OCI-LY3 (cell line): ENCODE measurements around the gene SACM1L.
"Not testable (repeated sequence)": the region's sequence is repeated elsewhere in the genome, so short reads cannot be mapped to it uniquely, and the experiment has no call there.

Source experiments
- H2AFZ ChIP-seq: fragments of 200-600, 300-600 bp; shearing (Covaris generic); 2 replicates; pipeline ENCODE4 v1.6.0; 2014; ENCODE audit warnings: antibody characterized with exemption, low read depth, low read length
- H3K27ac ChIP-seq: fragments of 200-600, 300-600 bp; sonication (generic); 2 replicates; pipeline ENCODE4 v1.5.1; 2014; ENCODE audit warnings: mild to moderate bottlenecking, low read length, moderate library complexity, mixed read lengths
- H3K27me3 ChIP-seq: fragments of 200-600, 300-600 bp; sonication (generic); 2 replicates; pipeline ENCODE4 v1.6.1; 2014; ENCODE audit warnings: low read depth, low read length, mixed read lengths
- H3K36me3 ChIP-seq: fragments of 200-600, 300-600 bp; sonication (generic); replicated peaks from 2 replicates; pipeline ENCODE3; 2014; ENCODE audit warnings: low read depth, low read length, mixed read lengths
- H3K4me1 ChIP-seq: fragments of 300-600, 200-600 bp; sonication (generic); 2 replicates; pipeline ENCODE4 v1.6.1; 2014; ENCODE audit warnings: low read length, mixed read lengths
- H3K4me2 ChIP-seq: fragments of 200-600, 300-600 bp; sonication (generic); 2 replicates; pipeline ENCODE4 v1.6.1; 2014; ENCODE audit warnings: low read length, mixed read lengths
- H3K4me3 ChIP-seq: fragments of 300-600, 200-600 bp; sonication (generic); 2 replicates; pipeline ENCODE4 v1.5.1; 2014; ENCODE audit warnings: antibody characterized with exemption, mild to moderate bottlenecking, low read length, moderate library complexity
- H3K79me2 ChIP-seq: fragments of 300-600, 200-600 bp; shearing (Covaris generic); 2 replicates; pipeline ENCODE4 v1.6.1; 2014; ENCODE audit warnings: mild to moderate bottlenecking, low read length, mixed read lengths
- H3K9ac ChIP-seq: fragments of 300-600, 200-600 bp; shearing (Covaris generic); 2 replicates; pipeline ENCODE4 v1.6.0; 2014; ENCODE audit warnings: mild to moderate bottlenecking, low read length, moderate library complexity
- H3K9me3 ChIP-seq: fragments of 200-600, 300-600 bp; shearing (Covaris generic); 2 replicates; pipeline ENCODE4 v1.6.1; 2014; ENCODE audit warnings: low read length, mixed read lengths; ENCODE audit not compliant: insufficient read depth
- H4K20me1 ChIP-seq: fragments of 200-600, 300-600 bp; sonication (generic); 2 replicates; pipeline ENCODE4 v1.6.1; 2016; ENCODE audit warnings: low read length, mixed read lengths; ENCODE audit not compliant: insufficient read depth
- EZH2phosphoT487 ChIP-seq: fragments of 200-600 bp; shearing (Covaris generic); IDR thresholded peaks from 2 replicates; pipeline ENCODE4 v1.6.1; 2018; ENCODE audit warnings: antibody characterized with exemption, mixed run types, low read depth
- TF ChIP-seq, protein P1 (sequence below): fragments of 200-600, 300-600 bp; sonication (generic); IDR thresholded peaks from 2 replicates; pipeline ENCODE4 v1.5.1; 2014; ENCODE audit warnings: antibody characterized with exemption, low read length, low read depth

The SACM1L gene

DNA sequence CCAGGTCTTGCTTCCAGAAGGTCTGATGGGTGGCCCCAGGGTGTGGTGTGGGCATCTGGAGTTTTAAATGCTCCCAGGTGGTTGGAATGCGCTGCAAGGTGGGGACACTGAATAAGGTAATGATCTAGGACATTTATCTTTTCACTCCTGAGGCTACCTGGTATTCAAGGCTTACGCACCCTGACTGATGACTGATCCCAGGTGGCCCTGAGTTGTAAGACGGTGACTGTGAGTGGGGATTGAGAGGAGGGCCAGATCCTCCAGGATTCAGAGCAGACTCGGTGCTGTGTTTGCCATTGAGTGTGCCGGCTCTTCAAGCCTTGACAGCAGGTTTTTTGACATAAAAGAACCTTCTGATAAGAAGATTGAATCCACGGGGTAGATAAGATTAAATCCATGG, 66.9 kb downstream of the SACM1L start:
- H3K9ac ChIP-seq, result no peak overlapping the region
- no peak overlapping the region for H3K4me3 ChIP-seq
- TF ChIP-seq, protein P1, sequence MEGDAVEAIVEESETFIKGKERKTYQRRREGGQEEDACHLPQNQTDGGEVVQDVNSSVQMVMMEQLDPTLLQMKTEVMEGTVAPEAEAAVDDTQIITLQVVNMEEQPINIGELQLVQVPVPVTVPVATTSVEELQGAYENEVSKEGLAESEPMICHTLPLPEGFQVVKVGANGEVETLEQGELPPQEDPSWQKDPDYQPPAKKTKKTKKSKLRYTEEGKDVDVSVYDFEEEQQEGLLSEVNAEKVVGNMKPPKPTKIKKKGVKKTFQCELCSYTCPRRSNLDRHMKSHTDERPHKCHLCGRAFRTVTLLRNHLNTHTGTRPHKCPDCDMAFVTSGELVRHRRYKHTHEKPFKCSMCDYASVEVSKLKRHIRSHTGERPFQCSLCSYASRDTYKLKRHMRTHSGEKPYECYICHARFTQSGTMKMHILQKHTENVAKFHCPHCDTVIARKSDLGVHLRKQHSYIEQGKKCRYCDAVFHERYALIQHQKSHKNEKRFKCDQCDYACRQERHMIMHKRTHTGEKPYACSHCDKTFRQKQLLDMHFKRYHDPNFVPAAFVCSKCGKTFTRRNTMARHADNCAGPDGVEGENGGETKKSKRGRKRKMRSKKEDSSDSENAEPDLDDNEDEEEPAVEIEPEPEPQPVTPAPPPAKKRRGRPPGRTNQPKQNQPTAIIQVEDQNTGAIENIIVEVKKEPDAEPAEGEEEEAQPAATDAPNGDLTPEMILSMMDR, result no peak
- TF ChIP-seq EZH2phosphoT487, result no peak
- no peaks in the 10 kb centered on the region for H3K9me3 ChIP-seq
- H2AFZ ChIP-seq, result no peak overlapping the region
- H3K4me2 ChIP-seq, result no peak overlapping the region
- H3K4me1 ChIP-seq, result no peaks in the 10 kb centered on the region
- no peaks in the 10 kb centered on the region for H3K36me3 ChIP-seq
- H3K27me3 ChIP-seq, result no peaks in the 10 kb centered on the region
- H3K79me2 ChIP-seq, result no peaks in the 10 kb centered on the region
- H4K20me1 ChIP-seq, result no peaks in the 10 kb centered on the region
- no peak overlapping the region for H3K27ac ChIP-seq

GRCh38 chr3:45757141-45757540, 67.9 kb downstream of the SACM1L start:
- H3K27me3 ChIP-seq, H3K27ac ChIP-seq, H3K9me3 ChIP-seq, H3K36me3 ChIP-seq, H3K9ac ChIP-seq, H3K4me3 ChIP-seq, H3K4me1 ChIP-seq, H4K20me1 ChIP-seq, H3K79me2 ChIP-seq, H2AFZ ChIP-seq, H3K4me2 ChIP-seq: not testable (repeated sequence)

- Histone ChIP-seq H3K4me1 (no peaks in the 10 kb centered on the region), H2AFZ (no peak overlapping the region), H3K9ac (no peak overlapping the region), H3K4me2 (no peak overlapping the region), H4K20me1 (no peaks in the 10 kb centered on the region), H3K27ac (no peak overlapping the region), H3K79me2 (no peaks in the 10 kb centered on the region), H3K4me3 (no peak overlapping the region), H3K27me3 (peaks cover 3% of the 10 kb centered on the region; the same call in 1 of the 2 replicates), H3K36me3 (no peaks in the 10 kb centered on the region), H3K9me3 (no peaks in the 10 kb centered on the region)
- TF ChIP-seq, protein P1, result no peak
- TF ChIP-seq EZH2phosphoT487, result no peak
Measured at GRCh38 chr3:45758871-45759270, 69.7 kb downstream of the SACM1L start.

GRCh38 chr3:45759851-45760250, 70.7 kb downstream of the SACM1L start:
- Histone ChIP-seq H3K27ac (no peak overlapping the region), H3K27me3 (peaks cover 3% of the 10 kb centered on the region; the same call in 1 of the 2 replicates), H3K9me3 (no peaks in the 10 kb centered on the region), H3K79me2 (no peaks in the 10 kb centered on the region), H3K36me3 (no peaks in the 10 kb centered on the region), H3K4me3 (no peak overlapping the region), H2AFZ (no peak overlapping the region), H3K4me1 (no peaks in the 10 kb centered on the region), H4K20me1 (no peaks in the 10 kb centered on the region), H3K9ac (no peak overlapping the region), H3K4me2 (no peak overlapping the region)
- TF ChIP-seq, protein P1, result no peak
- TF ChIP-seq EZH2phosphoT487, result no peak
